Smooth muscle cell of the umbilical artery (primary cell): ENCODE measurements around the gene C10orf62. TPM values are rescaled to one million over a fixed set of nuclear protein-coding genes. Genes with fewer than 3 reads are reported as not detected.

Experiments used
- total RNA-seq: library from RNA; depleted of rRNA; stranded (reverse); fragments of >200 nt; gene quantifications from 2 replicates; pipeline ENCODE4 v1.2.3, GENCODE V29; 2014

C10orf62 gene
- 0.23 and 0.30 TPM in 2 replicates for total RNA-seq

DNA sequence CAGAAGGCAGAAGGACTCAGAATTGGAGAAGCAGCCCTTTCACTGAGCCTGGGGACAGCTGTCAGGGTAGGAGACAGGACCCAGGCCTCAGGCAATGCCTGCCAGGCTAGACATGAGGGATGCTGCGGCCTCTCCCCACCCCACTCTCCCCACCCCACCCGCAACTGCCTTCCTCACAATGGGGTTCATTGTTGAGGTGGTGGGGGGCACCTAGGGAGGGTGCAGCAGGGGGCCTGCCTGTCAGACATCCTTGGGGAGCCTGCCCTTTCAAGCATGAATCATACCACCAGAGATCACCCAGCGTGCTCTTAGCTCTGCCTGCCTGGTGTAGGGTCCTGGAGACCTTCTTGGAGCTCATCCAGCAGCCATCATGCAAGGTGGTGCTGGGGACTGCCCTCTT is at the start of gene C10orf62:
Gene C10orf62, plus strand, starts transcription at position 243 of the 400 bp plus-strand sequence. CDS start 177 bp downstream, outside the sequence.

GRCh38 chr10:97572214-97572989 is 17.1 kb upstream of the C10orf62 start, which contains the start of gene ANKRD2:
Gene ANKRD2 (plus strand): TSS chr10:97572779. CDS start chr10:97572789, 10 bp downstream.

GRCh38 chr10:97584060-97584797 is 5.3 kb upstream of the C10orf62 start, which contains the start of gene HOGA1:
Gene HOGA1 (plus strand): TSS chr10:97584389. CDS start chr10:97584704, 315 bp downstream.

GRCh38 chr10:97632949-97633884 is 43.7 kb downstream of the C10orf62 start, which contains the start of gene MORN4:
Gene MORN4 (minus strand): TSS chr10:97633500. CDS start chr10:97619653, 13,847 bp downstream.

GRCh38 chr10:97640174-97640867 is 50.8 kb downstream of the C10orf62 start, which contains the start of gene PI4K2A:
Gene PI4K2A (plus strand): TSS chr10:97640671. CDS start chr10:97640743, 72 bp downstream.

Other genes starting within 250 kb of the C10orf62 start
- gene RRP12, start 188.4 kb upstream of the C10orf62 start, total RNA-seq, result 16.9 and 29.6 TPM in 2 replicates
- 483 and 606 TPM in 2 replicates for gene PGAM1, start 163.5 kb upstream of the C10orf62 start, total RNA-seq
- 27.9 and 32.7 TPM in 2 replicates for gene EXOSC1, start 143.7 kb upstream of the C10orf62 start, total RNA-seq
- gene ZDHHC16, start 143.5 kb upstream of the C10orf62 start, total RNA-seq, result 40.6 and 40.7 TPM in 2 replicates
- 59.7 and 84.2 TPM in 2 replicates for gene MMS19, start 91.3 kb upstream of the C10orf62 start, total RNA-seq
- 29.7 and 34.0 TPM in 2 replicates for gene UBTD1, start 90.8 kb upstream of the C10orf62 start, total RNA-seq
- 0.74 and 0.89 TPM in 2 replicates for gene ANKRD2, start 16.9 kb upstream of the C10orf62 start, total RNA-seq
- gene HOGA1, start 5.3 kb upstream of the C10orf62 start, total RNA-seq, result under 0.01 and 0.32 TPM in 2 replicates
- 4.8 and 6.6 TPM in 2 replicates for gene MORN4, start 43.8 kb downstream of the C10orf62 start, total RNA-seq
- gene PI4K2A, start 51.0 kb downstream of the C10orf62 start, total RNA-seq, result 25.5 and 28.0 TPM in 2 replicates
- 10.6 and 11.0 TPM in 2 replicates for gene AVPI1, start 97.5 kb downstream of the C10orf62 start, total RNA-seq
- gene MARVELD1, start 124.0 kb downstream of the C10orf62 start, total RNA-seq, result 33.9 and 49.9 TPM in 2 replicates
- 33.9 and 34.0 TPM in 2 replicates for gene ZFYVE27, start 147.4 kb downstream of the C10orf62 start, total RNA-seq
- not detected in 2 replicates for gene SFRP5, start 182.3 kb downstream of the C10orf62 start, total RNA-seq